ENCODE results near the gene TGFBR2. TPM values are rescaled to one million over a fixed set of nuclear protein-coding genes. Genes with fewer than 3 reads are reported as not detected.

TGFBR2 gene
- total and polyA plus RNA-seq, 10 of the 15 experiments (the other 5 are each of a cell fraction or from before 2014, with no cell fraction given) = 0.02 to 0.98 (median 0.18) TPM; not detected in 1

- intact Hi-C loops (cut with micrococcal nuclease; ENCODE audit: unreplicated experiment) = no loop called here
- H3K9me3 ChIP-seq (replicated peaks; ENCODE audit: control insufficient read depth, insufficient read depth, low read length) = no peaks in the 10 kb centered on the region
- no peak overlapping the region for H3K9ac ChIP-seq (ENCODE audit: control insufficient read depth, insufficient read depth, low read length)
- RAD21 ChIA-PET (ENCODE audit: unreplicated experiment) = no interaction called here
- SMC1A ChIA-PET (ENCODE audit: uncharacterized antibody, unreplicated experiment) = interaction anchor here (1.6 kb wide), 1 partner anchor 386 kb away, joined by 3 read pairs; no protein-coding TSS in a partner anchor
- FAIRE-seq = no peak
- H3K79me2 ChIP-seq (ENCODE audit: control insufficient read depth, insufficient read depth, low read length) = no peaks in the 10 kb centered on the region
- no peak overlapping the region for H3K4me2 ChIP-seq (ENCODE audit: control insufficient read depth, insufficient read depth)
- in situ Hi-C loops (cut with MboI) = no loop called here
- no peak for DNase-seq (ENCODE audit: low read depth, low spot score)
- no peak overlapping the region for H3K27ac ChIP-seq (ENCODE audit: control insufficient read depth, insufficient read depth)
- TF ChIP-seq MLLT1 (IDR thresholded peaks at IDR 0.05) = no peak
- no peak for TF ChIP-seq CUX1 (IDR thresholded peaks at IDR 0.05; ENCODE audit: insufficient replicate concordance, low read depth, low read length)
- no TSS peak for BruUV-seq (replicated peaks)
- no peaks in the 10 kb centered on the region for H4K20me1 ChIP-seq (ENCODE audit: control insufficient read depth, insufficient read depth)
- CTCF ChIA-PET = no interaction called here
- H3K4me3 ChIP-seq = no peak overlapping the region
- no peaks in the 10 kb centered on the region for H3K4me1 ChIP-seq (ENCODE audit: control insufficient read depth, insufficient read depth, low read length)
- POLR2A ChIA-PET = no interaction called here
- no peaks in the 10 kb centered on the region for H3K36me3 ChIP-seq (ENCODE audit: control insufficient read depth in 2 of 2, insufficient read depth in 2 of 2, low read length in 1 of 2)
- no peak for ATAC-seq
- H3K27me3 ChIP-seq (replicated peaks in 1 of 2; ENCODE audit: control insufficient read depth in 2 of 2, insufficient read depth in 2 of 2, low read length in 1 of 2) = no peaks in the 10 kb centered on the region; a peak in 1 of 4 replicates
- H2AFZ ChIP-seq (ENCODE audit: control insufficient read depth, low read depth, low read length) = no peak overlapping the region
Measured at GRCh38 chr3:30622047-30622545, 15.7 kb downstream of the TGFBR2 start.
